GM18499 (cell line): ENCODE data around the gene ITCH.
"Not testable (repeated sequence)": the region's sequence is repeated elsewhere in the genome, so short reads cannot be mapped to it uniquely, and the experiment has no call there.

ENCODE experiments used
- ATAC-seq: cut with Tn5 transposase; IDR thresholded peaks from one replicate; pipeline ENCODE4 v1.9.1; 2021; ENCODE audit warnings: moderate number of reproducible peaks; ENCODE audit not compliant: insufficient read depth, unreplicated experiment

ITCH gene

DNA sequence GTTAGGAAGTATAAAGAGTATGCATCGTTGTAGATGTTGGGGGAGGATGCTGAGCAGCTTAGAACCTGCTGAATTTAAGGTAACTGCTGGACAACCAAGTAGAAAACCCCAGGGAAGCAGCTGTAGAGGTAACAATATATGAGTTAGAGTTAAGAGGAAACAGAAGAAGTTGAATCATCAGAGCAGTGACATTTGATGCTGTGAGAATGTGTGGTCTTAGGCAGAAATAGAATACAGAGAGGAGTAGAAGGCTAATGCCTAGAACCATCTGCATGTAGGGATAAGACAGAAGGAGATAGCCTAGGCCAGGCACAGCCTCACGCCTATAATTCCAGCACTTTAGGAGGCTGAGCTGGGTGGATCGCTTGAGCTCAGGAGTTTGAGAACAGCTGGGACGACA is 130.6 kb downstream of the ITCH start:
- ATAC-seq, result no peak

DNA sequence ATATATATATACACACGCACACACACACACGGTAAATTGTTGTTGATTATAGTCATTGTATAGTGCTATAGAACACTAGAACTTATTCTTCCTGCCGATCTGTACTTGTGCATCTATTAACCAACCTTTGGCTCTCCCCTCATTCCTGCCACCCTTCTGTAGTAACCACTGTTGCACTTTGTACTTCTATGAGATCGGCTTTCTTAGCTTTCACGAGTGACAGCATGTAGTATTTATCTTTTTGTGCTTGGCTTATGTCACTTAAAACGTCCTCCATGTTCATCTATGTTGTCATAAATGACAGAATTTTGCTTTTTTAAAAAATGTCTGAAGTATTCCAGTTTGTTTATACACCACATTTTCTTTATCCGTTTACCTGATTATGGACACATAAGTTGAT is 132.2 kb downstream of the ITCH start:
- no peak for ATAC-seq

DNA sequence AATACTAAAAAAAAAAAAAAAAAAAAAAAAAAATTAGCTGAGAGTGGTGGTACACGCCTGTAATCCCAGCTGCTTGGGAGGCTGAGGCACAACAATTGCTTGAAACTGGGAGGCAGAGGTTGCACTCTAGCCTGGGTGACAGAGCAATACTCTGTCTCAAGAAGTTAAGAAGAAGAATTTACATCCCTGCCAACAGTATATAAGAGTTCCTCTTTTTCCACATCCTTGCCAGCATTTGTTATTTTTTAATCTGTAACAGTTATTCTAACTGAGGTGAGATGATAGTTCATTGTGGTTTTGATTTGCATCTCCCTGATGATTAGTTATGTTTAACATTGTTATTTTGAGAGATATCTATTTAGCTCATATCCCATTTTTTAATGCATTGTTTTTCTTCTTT is 132.8 kb downstream of the ITCH start:
- no peak for ATAC-seq

DNA sequence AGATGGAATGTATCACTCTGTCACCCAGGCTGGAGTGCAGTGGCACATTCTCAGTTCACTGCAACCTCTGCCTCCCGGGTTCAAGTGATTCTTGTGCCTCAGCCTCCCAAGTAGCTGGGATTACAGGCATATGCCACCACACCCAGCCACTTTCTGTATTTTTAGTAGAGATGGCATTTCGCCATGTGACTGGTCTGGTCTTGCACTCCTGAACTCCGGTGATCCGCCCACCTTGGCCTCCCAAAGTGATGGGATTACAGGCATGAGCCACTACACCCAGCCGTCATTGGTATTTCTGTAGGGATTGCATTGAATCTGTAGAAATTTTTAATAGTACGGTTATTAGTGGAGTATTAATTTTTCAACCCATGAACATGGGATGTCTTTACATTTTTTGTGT is 134.5 kb downstream of the ITCH start:
- ATAC-seq, result not testable (repeated sequence)

- ATAC-seq, result no peak
These were observed 137.8 kb downstream of the ITCH start for GRCh38 chr20:34500823-34501222.

DNA sequence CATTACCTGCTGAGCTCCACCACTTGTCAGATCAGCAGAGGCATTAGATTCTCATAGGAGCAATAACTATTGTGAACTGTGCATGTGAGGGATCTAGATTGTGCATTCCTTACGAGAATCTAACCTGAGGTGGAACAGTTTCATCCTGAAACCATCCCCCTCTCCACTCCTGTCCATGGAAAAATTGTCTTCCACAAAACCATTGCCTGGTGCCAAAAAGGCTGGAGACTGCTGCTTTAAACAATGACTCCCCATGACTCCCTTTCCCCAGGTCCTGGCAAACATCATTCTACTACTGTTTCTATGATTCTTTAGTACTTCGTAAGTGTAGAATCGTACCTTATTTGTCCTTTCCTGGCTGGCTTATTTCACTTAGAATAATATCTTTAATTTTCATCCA is 143.4 kb downstream of the ITCH start:
- ATAC-seq, result no peak

DNA sequence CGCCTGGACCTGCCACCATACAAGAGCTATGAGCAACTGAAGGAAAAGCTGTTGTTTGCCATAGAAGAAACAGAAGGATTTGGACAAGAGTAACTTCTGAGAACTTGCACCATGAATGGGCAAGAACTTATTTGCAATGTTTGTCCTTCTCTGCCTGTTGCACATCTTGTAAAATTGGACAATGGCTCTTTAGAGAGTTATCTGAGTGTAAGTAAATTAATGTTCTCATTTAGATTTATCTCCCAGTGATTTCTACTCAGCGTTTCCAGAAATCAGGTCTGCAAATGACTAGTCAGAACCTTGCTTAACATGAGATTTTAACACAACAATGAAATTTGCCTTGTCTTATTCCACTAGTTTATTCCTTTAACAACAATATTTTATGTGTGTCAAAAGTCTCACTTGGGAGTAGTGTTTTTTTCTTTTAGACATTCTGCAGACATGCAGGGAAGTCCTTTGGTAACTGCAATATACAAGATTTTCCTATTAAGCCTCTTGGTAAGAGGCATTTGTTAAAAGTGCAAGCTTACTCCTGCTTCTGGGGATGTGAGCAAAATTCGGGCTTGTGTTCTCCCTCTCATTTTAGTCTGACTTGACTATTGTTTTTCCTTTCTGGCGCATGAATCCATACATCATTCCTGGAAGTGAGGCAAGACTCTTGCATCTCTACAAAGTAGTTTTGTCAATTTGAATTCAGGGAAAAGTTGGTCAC is 144.8 kb downstream of the ITCH start:
- ATAC-seq, result no peak

DNA sequence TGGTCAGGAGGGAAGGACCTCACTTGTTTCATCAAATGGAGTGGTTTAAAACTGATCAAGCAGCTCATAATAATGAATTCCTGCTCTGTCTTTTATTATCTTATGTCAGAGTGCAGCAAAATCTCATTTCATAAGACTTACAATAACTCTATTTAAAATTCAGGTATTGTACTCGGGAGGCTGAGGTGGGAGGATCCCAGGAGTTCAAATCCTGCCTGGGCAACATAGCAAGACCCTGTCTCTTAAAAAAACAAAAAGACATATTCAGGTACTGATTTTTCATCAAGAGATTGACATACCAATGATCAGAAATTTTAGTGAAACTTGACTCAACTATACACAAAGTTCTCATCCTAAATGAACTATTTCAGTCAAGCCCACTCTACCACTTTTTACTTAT is 147.5 kb downstream of the ITCH start:
- ATAC-seq, result no peak

DNA sequence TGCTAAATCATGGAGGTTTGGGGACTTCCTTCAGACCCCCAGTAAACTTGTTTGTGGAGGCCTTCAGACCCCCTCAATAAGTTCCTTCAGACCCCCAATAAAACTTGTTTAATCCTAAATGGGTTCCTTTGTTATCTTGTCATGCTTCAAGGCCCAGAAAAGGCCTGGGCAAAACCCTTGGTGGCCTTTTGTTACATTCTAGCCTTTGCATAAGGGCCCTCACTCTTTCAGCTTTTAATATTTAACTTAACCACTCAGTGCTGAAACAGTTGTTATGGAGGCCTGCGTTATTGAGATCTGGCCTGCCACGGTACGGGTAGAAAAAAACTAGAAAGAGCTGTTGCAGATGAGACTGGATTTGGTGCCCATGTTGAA is 148.8 kb downstream of the ITCH start:
- ATAC-seq, result no peak

DNA sequence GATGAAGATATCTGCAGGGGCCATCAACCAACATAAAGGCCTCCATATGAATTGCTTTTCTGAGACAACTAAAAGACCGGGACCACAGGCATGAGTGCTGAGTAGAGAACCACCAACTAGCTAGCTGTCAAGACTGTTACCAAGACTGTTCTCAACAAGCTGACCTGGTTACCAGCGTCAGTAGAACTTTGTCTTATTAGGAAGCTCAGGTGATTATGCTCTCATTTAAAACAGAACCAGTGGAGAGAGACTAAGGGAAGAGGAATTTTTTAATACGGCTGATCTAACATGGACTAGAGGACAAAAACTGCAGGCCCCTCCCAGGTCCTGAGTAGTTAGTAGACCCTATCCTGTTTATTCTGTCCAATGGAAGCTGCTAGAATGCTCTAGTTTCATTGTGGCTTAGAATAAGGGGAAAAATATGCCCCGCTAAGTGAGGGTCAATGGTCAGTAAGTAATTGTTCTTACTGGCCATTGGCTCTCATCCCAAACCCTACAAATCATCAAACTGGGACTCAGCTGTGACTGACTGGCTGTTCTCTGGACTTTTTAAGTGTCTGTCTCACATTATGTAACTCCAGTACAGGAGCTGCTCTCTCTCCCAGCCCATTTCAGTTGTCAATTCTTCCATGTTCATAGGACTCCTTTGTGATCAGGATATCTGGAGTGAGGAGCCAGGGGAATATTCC is 149.3 kb downstream of the ITCH start:
- ATAC-seq, result no peak

GRCh38 chr20:34512955-34513419 is 149.9 kb downstream of the ITCH start:
- ATAC-seq, result no peak

DNA sequence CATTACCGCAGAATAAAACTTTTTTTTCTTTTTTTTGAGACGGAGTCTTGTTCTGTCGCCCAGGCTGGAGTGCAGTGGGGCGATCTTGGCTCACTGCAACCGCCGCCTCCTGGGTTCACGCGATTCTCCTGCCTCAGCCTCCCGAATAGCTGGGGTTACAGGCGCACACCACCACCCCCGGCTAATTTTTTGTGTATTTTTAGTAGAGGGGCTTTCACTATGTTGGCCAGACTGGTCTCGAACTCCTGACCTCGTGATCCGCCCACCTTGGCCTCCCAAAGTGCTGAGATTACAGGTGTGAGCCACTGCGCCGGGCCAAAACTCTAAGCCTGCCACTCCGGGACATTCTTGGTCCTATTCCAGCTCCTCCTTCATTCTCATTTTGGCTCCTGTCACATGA is 151.0 kb downstream of the ITCH start:
- ATAC-seq, result not testable (repeated sequence)

DNA sequence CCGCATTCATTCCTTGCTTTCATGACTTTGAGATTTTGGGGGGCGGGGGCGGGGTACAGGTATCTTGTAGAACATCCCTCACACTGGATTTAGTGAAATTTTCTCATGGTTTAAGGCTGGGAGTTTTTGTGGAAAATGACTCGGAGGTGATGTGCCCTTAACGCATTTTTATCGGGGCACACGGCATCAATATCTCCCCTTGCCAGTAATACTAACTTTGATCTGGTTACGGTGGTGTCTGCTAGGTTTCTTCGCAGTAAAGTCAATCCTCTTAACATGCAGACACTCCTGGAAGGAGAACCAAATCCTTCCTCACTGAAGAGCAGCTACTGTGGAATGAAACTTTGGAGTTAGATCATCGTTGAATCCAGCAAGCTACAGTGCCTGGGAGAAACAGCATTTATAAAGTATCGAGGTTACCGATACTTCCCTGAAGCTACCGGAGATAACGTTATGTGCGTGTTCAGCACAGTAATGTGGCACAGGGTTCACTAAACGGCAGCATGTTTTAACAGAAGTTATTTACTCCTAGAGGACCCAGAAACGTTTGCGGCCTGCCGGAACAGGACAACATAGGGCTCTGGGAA is 151.9 kb downstream of the ITCH start:
- ATAC-seq, result no peak

DNA sequence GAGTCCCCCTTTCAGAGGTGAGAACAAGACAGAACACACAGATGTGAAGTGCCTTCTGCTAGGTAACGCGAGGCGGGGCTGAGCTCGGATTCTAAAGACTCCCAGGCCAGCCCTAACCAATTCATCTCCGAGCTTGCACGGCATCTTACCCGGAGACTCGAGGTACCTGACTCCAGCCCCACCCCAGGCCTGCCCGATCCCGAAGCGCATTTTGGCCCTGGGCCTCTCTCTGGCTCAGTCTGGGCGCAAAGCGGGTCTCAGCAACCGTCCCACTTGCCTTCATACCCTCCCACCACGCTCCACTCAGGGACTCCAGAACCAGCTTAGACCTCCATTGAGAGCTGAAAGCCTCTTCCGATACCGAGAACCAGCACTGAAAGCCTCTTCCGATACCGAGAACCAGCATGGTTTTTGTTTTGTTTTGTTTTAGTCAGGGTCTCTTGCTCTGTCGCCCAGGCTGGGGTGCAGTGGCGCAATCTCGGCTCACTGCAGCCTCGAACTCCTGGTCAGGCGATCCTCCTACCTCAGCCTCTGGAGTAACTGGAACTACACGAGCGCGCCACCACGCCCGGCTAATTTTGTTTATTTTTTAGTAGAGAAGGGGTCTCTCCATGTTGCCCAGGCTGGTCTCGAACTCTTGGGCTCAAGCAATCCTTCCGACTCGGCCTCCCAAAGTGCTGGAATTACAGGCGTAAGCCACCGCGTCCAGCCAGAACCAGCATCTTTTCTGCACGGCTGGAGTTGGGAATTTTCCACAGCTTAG is 152.6 kb downstream of the ITCH start:
- peak; percentile 41 for ATAC-seq

DNA sequence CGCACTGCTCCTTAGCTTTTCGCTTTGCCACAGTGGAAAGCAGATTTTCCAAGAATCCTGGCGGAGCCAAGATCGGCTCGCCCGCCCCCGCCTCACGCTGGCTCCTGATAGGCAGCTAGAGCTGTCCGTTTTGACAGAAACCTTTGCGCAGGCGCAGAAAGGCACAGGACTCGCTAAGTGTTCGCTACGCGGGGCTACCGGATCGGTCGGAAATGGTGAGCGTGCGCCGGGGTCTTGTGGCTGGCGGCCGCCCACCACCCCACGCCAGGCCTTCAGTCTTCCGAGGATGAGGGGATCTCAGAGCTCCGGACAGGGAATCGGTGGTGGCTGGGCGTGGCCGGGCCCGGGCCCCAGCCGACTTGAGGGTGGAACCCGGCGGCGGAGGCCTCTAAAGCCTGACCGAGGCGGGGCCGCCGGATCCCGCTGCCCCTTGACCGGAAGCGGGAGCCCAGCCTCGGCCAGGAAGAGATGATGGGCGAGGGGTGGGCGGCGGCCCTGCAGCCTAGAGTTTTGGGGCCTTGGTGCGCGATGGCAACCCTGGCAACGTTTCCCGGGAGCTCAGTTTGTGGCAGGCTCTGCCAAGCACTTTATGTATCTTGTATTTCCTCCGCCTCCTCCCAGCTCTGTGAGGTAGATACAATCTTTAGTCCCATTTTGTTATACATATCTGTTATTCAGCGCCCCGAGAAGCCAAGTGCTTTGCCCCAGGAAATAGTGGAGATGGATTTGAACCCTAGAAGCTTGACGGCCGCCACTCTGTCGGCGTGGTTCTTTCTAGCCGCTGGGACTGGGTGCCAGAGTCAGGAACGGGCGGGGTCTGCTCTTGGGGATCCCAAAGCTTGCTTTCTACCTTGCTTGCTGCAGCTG is 153.4 kb downstream of the ITCH start, which contains the start of gene DYNLRB1:
TSS of gene DYNLRB1 (plus strand) at position 176 of the 867 bp plus-strand sequence. CDS start at position 213, 37 bp downstream.
- peak; percentile 55 for ATAC-seq

GRCh38 chr20:34517114-34517505 is 154.0 kb downstream of the ITCH start:
- no peak for ATAC-seq

DNA sequence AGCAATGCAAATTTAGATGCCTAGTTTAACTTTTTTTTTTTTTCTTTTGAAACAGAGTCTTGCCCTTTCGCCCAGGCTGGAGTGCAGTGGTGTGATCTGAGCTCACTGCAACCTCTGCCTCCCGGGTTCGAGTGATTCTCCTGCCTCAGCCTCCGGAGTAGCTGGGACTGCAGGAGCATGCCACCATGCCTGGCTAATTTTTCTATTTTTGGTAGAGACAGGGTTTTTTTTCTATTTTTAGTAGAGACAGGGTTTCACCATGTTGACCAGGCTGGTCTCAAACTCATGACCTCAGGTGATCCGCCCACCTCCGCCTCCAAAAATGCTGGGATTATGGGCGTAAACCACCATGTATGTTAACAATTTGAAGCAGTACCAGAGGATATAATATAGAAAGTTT is 155.8 kb downstream of the ITCH start:
- ATAC-seq, result not testable (repeated sequence)

GRCh38 chr20:34519841-34520240 is 156.8 kb downstream of the ITCH start:
- ATAC-seq, result not testable (repeated sequence)

DNA sequence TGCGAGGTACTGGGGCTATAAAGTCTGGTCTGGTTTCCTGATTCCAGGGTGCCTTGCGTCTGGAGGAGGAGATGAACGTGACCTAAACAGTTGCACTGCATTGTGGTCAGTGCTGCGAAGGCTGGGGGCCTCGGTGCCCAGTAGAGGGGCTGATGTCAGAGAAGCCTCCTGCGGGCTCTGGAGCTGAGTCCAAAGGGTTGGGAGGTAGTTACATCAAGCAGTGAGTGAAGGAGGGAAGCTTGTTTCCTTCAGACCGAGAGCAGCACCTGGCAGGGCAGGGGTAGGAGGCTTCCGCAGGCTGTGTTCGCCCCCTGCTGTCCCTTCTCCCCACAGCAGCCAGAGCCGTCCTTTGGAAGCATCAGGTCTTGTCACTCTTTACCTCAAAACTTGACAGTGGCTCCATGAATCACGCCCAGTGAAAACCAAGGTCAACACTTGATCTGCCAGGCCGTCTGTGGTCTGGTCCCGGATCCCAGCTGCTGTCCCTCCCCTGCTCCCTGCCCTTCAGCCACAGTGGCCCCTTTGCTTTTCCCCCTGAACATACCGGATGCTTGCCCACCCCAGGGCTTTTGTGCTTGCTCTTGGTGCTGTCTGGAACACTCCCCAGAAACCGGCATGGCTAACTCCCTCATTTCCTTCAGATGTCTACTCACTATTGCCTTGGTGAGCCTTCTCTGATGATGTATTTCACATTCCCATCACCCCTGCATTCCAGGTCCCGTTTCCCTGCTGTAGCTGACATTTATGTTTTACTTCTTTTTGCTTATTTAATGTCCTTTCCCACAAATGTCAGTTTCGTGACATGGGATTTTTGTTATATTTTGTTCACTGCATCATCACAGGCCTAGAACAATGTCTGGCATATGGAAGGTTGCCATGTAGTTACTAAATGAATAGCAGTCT is 160.1 kb downstream of the ITCH start:
- ATAC-seq, result no peak
